Astrocyte (in vitro differentiated cells and primary cell): ENCODE data around the gene CFAP157. TPM values are rescaled to one million over a fixed set of nuclear protein-coding genes. Genes with fewer than 3 reads are reported as not detected.

Experiments used
- DNase-seq: peaks from one replicate; pipeline ENCODE4 v3.0.0-alpha.2; 2010; ENCODE audit warnings: low read depth
- FAIRE-seq: peaks from 2 replicates; lab custom pipeline; 2011; peaks lifted over from hg19 to GRCh38; lab: Jason Lieb, UNC
- H2AFZ ChIP-seq: 2 replicates; pipeline ENCODE4 v1.6.0; 2012; ENCODE audit warnings: low read depth, low read length, inconsistent platforms
- H3K27ac ChIP-seq: 2 replicates; pipeline ENCODE4 v1.5.1; 2011; ENCODE audit warnings: low read depth, low read length, inconsistent platforms
- H3K27me3 ChIP-seq: 2 replicates; pipeline ENCODE4 v1.6.0; 2011; ENCODE audit warnings: low read length, inconsistent platforms; ENCODE audit not compliant: insufficient read depth
- H3K36me3 ChIP-seq: 2 replicates; pipeline ENCODE4 v1.5.1; 2011; ENCODE audit warnings: low read length, inconsistent platforms; ENCODE audit not compliant: insufficient read depth
- H3K4me1 ChIP-seq: 2 replicates; pipeline ENCODE4 v1.5.1; 2011; ENCODE audit warnings: low read length, inconsistent platforms; ENCODE audit not compliant: insufficient read depth
- H3K4me2 ChIP-seq: 2 replicates; pipeline ENCODE4 v1.6.0; 2012; ENCODE audit warnings: low read length, inconsistent platforms
- H3K4me3 ChIP-seq: 2 replicates; pipeline ENCODE4 v1.5.1; 2011; ENCODE audit warnings: low read depth, mild to moderate bottlenecking, low read length, inconsistent platforms; ENCODE audit not compliant: insufficient read depth
- H3K79me2 ChIP-seq: 2 replicates; pipeline ENCODE4 v1.6.0; 2012; ENCODE audit warnings: mild to moderate bottlenecking, low read length, inconsistent platforms; ENCODE audit not compliant: insufficient read depth
- H3K9ac ChIP-seq: 2 replicates; pipeline ENCODE4 v1.6.0; 2012; ENCODE audit warnings: mild to moderate bottlenecking, low read length, inconsistent platforms
- H3K9me3 ChIP-seq: 2 replicates; pipeline ENCODE4 v1.5.1; 2012; ENCODE audit warnings: low read depth, mild to moderate bottlenecking, low read length, inconsistent platforms; ENCODE audit not compliant: insufficient read depth
- H4K20me1 ChIP-seq: 2 replicates; pipeline ENCODE4 v1.6.0; 2012; ENCODE audit warnings: low read length, inconsistent platforms; ENCODE audit not compliant: insufficient read depth
- H3K27ac Mint-ChIP-seq: one replicate; pipeline ENCODE4 v1.8.0; 2021; ENCODE audit warnings: mild to moderate bottlenecking, mixed read lengths; ENCODE audit not compliant: unreplicated experiment
- H3K27me3 Mint-ChIP-seq: one replicate; pipeline ENCODE4 v1.8.0; 2021; ENCODE audit warnings: low read depth, mixed read lengths; ENCODE audit not compliant: unreplicated experiment
- H3K36me3 Mint-ChIP-seq: one replicate; pipeline ENCODE4 v1.8.0; 2021; ENCODE audit warnings: low read depth, mixed read lengths; ENCODE audit not compliant: unreplicated experiment
- H3K4me1 Mint-ChIP-seq: one replicate; pipeline ENCODE4 v1.8.0; 2021; ENCODE audit warnings: low read depth, mixed read lengths; ENCODE audit not compliant: unreplicated experiment
- H3K4me3 Mint-ChIP-seq: one replicate; pipeline ENCODE4 v1.8.0; 2021; ENCODE audit warnings: mild to moderate bottlenecking, moderate library complexity, mixed read lengths; ENCODE audit not compliant: unreplicated experiment
- H3K9me3 Mint-ChIP-seq: one replicate; pipeline ENCODE4 v1.8.0; 2021; ENCODE audit warnings: mild to moderate bottlenecking, mixed read lengths; ENCODE audit not compliant: unreplicated experiment
- EZH2 ChIP-seq: IDR thresholded peaks from 2 replicates; pipeline ENCODE4 v1.6.1; 2012; ENCODE audit warnings: mild to moderate bottlenecking, low read length, inconsistent platforms; ENCODE audit not compliant: insufficient read depth
- total RNA-seq: library from RNA; stranded (reverse); gene quantifications from 2 replicates; pipeline ENCODE4 v1.2.1, GENCODE V29; 2021
- TF ChIP-seq, protein P1 (sequence below): IDR thresholded peaks from 2 replicates; pipeline ENCODE4 v1.5.1; 2011; ENCODE audit warnings: low read depth, mild to moderate bottlenecking, inconsistent platforms, low read length, moderate library complexity; ENCODE audit not compliant: insufficient read depth

CFAP157 gene
- total RNA-seq, 1 donor from 2014 or later = 0.09 TPM

GRCh38 chr9:127731938-127732337 is 25.1 kb downstream of the CFAP157 start:
- no peak overlapping the region for H2AFZ ChIP-seq
- H3K9ac ChIP-seq = no peak overlapping the region
- H3K4me1 ChIP-seq = peaks cover 11% of the 10 kb centered on the region
- H3K36me3 ChIP-seq = no peaks in the 10 kb centered on the region
- no peaks in the 10 kb centered on the region for H3K27me3 ChIP-seq
- Mint-ChIP-seq H3K36me3 (no peaks in the 10 kb centered on the region), H3K4me1 (peaks cover 2% of the 10 kb centered on the region), H3K9me3 (peaks cover 2% of the 10 kb centered on the region), H3K27me3 (peaks cover 8% of the 10 kb centered on the region), H3K4me3 (no peak overlapping the region), H3K27ac (no peak overlapping the region)
- FAIRE-seq (no peak), DNase-seq (no peak)
- peaks cover 5% of the 10 kb centered on the region for H4K20me1 ChIP-seq
- peaks cover 6% of the 10 kb centered on the region for H3K79me2 ChIP-seq
- H3K27ac ChIP-seq = no peak overlapping the region
- no peak overlapping the region for H3K4me3 ChIP-seq
- no peaks in the 10 kb centered on the region for H3K9me3 ChIP-seq
- H3K4me2 ChIP-seq = no peak overlapping the region
- no peak for TF ChIP-seq EZH2
- TF ChIP-seq, protein P1, sequence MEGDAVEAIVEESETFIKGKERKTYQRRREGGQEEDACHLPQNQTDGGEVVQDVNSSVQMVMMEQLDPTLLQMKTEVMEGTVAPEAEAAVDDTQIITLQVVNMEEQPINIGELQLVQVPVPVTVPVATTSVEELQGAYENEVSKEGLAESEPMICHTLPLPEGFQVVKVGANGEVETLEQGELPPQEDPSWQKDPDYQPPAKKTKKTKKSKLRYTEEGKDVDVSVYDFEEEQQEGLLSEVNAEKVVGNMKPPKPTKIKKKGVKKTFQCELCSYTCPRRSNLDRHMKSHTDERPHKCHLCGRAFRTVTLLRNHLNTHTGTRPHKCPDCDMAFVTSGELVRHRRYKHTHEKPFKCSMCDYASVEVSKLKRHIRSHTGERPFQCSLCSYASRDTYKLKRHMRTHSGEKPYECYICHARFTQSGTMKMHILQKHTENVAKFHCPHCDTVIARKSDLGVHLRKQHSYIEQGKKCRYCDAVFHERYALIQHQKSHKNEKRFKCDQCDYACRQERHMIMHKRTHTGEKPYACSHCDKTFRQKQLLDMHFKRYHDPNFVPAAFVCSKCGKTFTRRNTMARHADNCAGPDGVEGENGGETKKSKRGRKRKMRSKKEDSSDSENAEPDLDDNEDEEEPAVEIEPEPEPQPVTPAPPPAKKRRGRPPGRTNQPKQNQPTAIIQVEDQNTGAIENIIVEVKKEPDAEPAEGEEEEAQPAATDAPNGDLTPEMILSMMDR = no peak

DNA sequence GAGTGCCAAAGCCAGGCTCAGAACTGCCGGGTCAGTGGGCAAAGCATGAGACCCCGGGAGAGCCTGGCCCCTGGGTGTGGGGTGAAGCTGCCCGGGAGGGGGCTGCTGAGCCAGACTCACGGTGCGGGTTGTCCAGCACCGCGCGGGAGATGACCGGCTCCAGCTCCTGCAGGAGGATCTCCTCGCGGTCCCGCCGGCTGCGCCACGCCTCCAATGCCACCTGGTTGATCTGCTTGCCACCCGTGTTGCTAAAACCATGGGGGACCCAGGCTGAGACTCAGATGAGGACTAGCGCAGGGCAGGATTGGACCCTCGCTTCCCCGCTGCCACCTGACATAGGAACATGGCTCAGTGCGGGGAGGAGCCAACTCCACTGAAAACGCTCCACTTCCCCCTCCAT is 25.7 kb downstream of the CFAP157 start:
- Histone ChIP-seq H3K4me3 (no peak overlapping the region), H3K4me1 (peaks cover 11% of the 10 kb centered on the region), H3K79me2 (peaks cover 6% of the 10 kb centered on the region), H3K27ac (no peak overlapping the region), H3K27me3 (no peaks in the 10 kb centered on the region), H2AFZ (no peak overlapping the region), H3K4me2 (no peak overlapping the region), H4K20me1 (peaks cover 5% of the 10 kb centered on the region), H3K9me3 (no peaks in the 10 kb centered on the region), H3K36me3 (no peaks in the 10 kb centered on the region), H3K9ac (no peak overlapping the region)
- Mint-ChIP-seq H3K4me3 (no peak overlapping the region), H3K4me1 (peaks cover 2% of the 10 kb centered on the region), H3K27ac (no peak overlapping the region), H3K36me3 (no peaks in the 10 kb centered on the region), H3K27me3 (peaks cover 8% of the 10 kb centered on the region), H3K9me3 (peaks cover 2% of the 10 kb centered on the region)
- DNase-seq (no peak), FAIRE-seq (no peak)
- TF ChIP-seq, protein P1 = no peak
- no peak for TF ChIP-seq EZH2

GRCh38 chr9:127733614-127734013 is 26.8 kb downstream of the CFAP157 start:
- Histone ChIP-seq H3K27me3 (no peaks in the 10 kb centered on the region), H3K9ac (no peak overlapping the region), H4K20me1 (peaks cover 5% of the 10 kb centered on the region), H3K9me3 (no peaks in the 10 kb centered on the region), H2AFZ (no peak overlapping the region), H3K27ac (no peak overlapping the region), H3K4me3 (no peak overlapping the region), H3K4me2 (no peak overlapping the region), H3K4me1 (peaks cover 11% of the 10 kb centered on the region), H3K79me2 (peaks cover 6% of the 10 kb centered on the region), H3K36me3 (no peaks in the 10 kb centered on the region)
- Mint-ChIP-seq H3K27ac (no peak overlapping the region), H3K4me1 (peaks cover 2% of the 10 kb centered on the region), H3K9me3 (peaks cover 2% of the 10 kb centered on the region), H3K4me3 (peak overlapping the region; percentile 82), H3K36me3 (no peaks in the 10 kb centered on the region), H3K27me3 (peaks cover 9% of the 10 kb centered on the region)
- DNase-seq = no peak
- TF ChIP-seq, protein P1 = no peak
- TF ChIP-seq EZH2 = no peak
- no peak for FAIRE-seq
